ENCODE measurements around the gene CACNA2D3.

- TF ChIP-seq CTCF (conservative IDR thresholded peaks at IDR 0.05 in 1 of 2, IDR thresholded peaks at IDR 0.05 in 1 of 2; ENCODE audit: extremely low read depth in 1 of 2, insufficient read depth in 1 of 2, low read depth in 1 of 2, low read length in 2 of 2) (no peak), EZH2 (IDR thresholded peaks at IDR 0.05; ENCODE audit: borderline replicate concordance, low read length) (no peak)
Measured at GRCh38 chr3:55066551-55067047, 944.2 kb downstream of the CACNA2D3 start.
